ACC112 (cell line): Measurements from ENCODE around the gene IRF1.
"Not testable (repeated sequence)": the region's sequence is repeated elsewhere in the genome, so short reads cannot be mapped to it uniquely, and the experiment has no call there.

ENCODE experiments used
- H2AFZ ChIP-seq: fragments of 200-600 bp; sonication (generic); one replicate; pipeline ENCODE4 v1.6.0; 2017; ENCODE audit warnings: antibody characterized with exemption, low read length; ENCODE audit not compliant: unreplicated experiment
- H3K27ac ChIP-seq: fragments of 200-600 bp; sonication (generic); 2 replicates; pipeline ENCODE4 v1.5.1; 2014; ENCODE audit warnings: low read depth, mild to moderate bottlenecking, antibody characterized with exemption, low read length, moderate library complexity
- H3K27me3 ChIP-seq: fragments of 200-600 bp; sonication (generic); 2 replicates; pipeline ENCODE4 v1.6.1; 2014; ENCODE audit warnings: mild to moderate bottlenecking, antibody characterized with exemption, low read length, moderate library complexity, mixed read lengths; ENCODE audit not compliant: insufficient read depth
- H3K36me3 ChIP-seq: fragments of 200-600 bp; sonication (generic); 2 replicates; pipeline ENCODE4 v1.6.1; 2016; ENCODE audit warnings: mild to moderate bottlenecking, antibody characterized with exemption, low read length, moderate library complexity, mixed read lengths; ENCODE audit not compliant: insufficient read depth
- H3K4me1 ChIP-seq: fragments of 200-600 bp; sonication (generic); one replicate; pipeline ENCODE4 v1.6.1; 2016; ENCODE audit warnings: low read length, mixed read lengths; ENCODE audit not compliant: insufficient read depth, unreplicated experiment, control insufficient read depth
- H3K4me3 ChIP-seq: fragments of 200-600 bp; sonication (generic); 2 replicates; pipeline ENCODE4 v1.5.1; 2014; ENCODE audit warnings: mild to moderate bottlenecking, low read depth, low read length
- H3K79me2 ChIP-seq: fragments of 200-600 bp; sonication (generic); one replicate; pipeline ENCODE4 v1.6.0; 2016; ENCODE audit warnings: low read length; ENCODE audit not compliant: control insufficient read depth, unreplicated experiment, insufficient read depth

IRF1 gene

GRCh38 chr5:132522067-132522466 lies 31.5 kb upstream of the IRF1 start:
- H3K4me3 ChIP-seq, H3K36me3 ChIP-seq, H2AFZ ChIP-seq, H3K79me2 ChIP-seq, H3K4me1 ChIP-seq, H3K27ac ChIP-seq, H3K27me3 ChIP-seq: not testable (repeated sequence)

GRCh38 chr5:132513618-132514336 lies 23.2 kb upstream of the IRF1 start:
- not testable (repeated sequence) for H3K36me3 ChIP-seq, H3K79me2 ChIP-seq, H3K4me1 ChIP-seq, H3K27me3 ChIP-seq, H2AFZ ChIP-seq, H3K27ac ChIP-seq, H3K4me3 ChIP-seq

DNA sequence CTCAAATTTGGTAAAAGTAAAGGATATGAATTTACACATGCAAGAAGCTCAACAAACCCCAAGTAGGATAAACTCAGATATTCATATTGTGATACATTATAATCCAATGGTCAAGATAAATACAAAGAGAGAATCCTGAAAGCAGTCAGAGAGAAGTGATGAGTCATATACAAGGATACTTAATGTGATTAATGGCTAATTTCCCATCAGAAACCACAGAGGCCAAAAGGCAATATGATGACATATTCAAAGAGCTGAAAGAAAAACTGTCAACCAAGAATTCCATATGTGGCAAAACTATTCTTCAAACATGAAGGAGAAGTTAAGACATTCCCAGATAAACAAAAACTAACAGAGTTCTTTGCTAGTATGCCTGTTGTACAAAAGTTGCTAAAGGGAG lies 19.5 kb upstream of the IRF1 start:
- Histone ChIP-seq H3K4me1 (peaks cover 9% of the 10 kb centered on the region), H3K27me3 (no peaks in the 10 kb centered on the region), H3K36me3 (no peaks in the 10 kb centered on the region), H3K27ac (peak overlapping the region; percentile 29), H3K79me2 (no peaks in the 10 kb centered on the region), H3K4me3 (no peak overlapping the region), H2AFZ (no peak overlapping the region)

DNA sequence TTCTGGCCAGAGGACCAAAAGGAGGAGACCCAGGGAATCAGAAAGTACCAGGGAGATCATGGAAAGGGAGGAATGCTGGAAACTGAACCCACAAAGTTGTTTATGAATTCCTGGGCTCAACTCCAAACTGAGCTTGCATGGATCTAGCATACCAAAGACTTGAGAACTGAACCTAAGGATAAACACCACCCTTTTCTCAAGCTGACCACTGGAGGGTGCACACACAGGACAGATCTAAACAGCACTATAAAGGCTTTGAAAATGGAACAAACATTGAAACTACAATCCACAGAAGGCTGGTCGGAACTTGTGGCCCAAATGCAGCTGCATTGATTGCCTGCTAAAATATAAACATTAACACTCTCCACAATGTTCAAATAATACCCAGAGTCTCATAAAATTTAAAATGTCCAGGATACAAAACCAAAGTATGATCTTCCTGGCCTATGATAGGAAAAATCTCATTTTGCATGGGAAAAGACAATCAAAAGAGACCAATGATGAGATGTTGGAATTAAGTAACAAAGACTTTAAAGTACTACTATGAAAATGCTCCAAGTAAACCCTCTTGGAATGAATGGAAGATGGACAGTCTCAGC lies 15.6 kb upstream of the IRF1 start:
- peaks cover 15% of the 10 kb centered on the region for H3K4me1 ChIP-seq
- 0 out of 2 replicates have a peak overlapping the region, but pooled peaks have one; percentile 16 for H3K27ac ChIP-seq
- no peaks in the 10 kb centered on the region for H3K79me2 ChIP-seq
- H3K4me3 ChIP-seq, result no peak overlapping the region
- no peak overlapping the region for H2AFZ ChIP-seq
- H3K36me3 ChIP-seq, result no peaks in the 10 kb centered on the region
- H3K27me3 ChIP-seq, result no peaks in the 10 kb centered on the region

GRCh38 chr5:132505641-132506040 lies 15.1 kb upstream of the IRF1 start:
- Histone ChIP-seq H2AFZ (no peak overlapping the region), H3K79me2 (no peaks in the 10 kb centered on the region), H3K27me3 (no peaks in the 10 kb centered on the region), H3K4me3 (no peak overlapping the region), H3K36me3 (no peaks in the 10 kb centered on the region), H3K27ac (0 out of 2 replicates have a peak overlapping the region, but pooled peaks have one; percentile 16), H3K4me1 (peaks cover 20% of the 10 kb centered on the region)

GRCh38 chr5:132504746-132505145 lies 14.2 kb upstream of the IRF1 start:
- Histone ChIP-seq H3K27ac (no peak overlapping the region), H2AFZ (no peak overlapping the region), H3K4me1 (peaks cover 27% of the 10 kb centered on the region), H3K79me2 (no peaks in the 10 kb centered on the region), H3K4me3 (no peak overlapping the region), H3K27me3 (no peaks in the 10 kb centered on the region), H3K36me3 (no peaks in the 10 kb centered on the region)

DNA sequence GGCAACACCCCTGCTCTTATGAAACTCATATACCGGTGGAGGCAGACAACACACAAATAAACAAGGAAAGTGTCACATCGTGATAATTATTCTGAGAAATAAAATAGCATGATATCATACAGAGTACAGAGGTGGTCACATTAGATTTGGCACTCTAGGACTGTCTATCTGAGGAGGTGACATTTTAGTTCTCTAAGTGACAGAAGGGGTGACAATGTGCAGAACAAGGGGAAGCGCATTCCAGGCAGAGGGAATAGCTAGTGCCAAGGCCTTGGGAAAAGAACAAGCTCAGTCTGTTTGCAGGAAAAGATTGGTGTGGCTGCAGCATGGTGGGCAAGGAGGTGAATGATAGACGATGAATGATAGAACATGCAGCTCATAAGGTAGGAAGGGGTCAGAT lies 12.7 kb upstream of the IRF1 start:
- Histone ChIP-seq H3K4me3 (no peak overlapping the region), H3K36me3 (no peaks in the 10 kb centered on the region), H3K79me2 (no peaks in the 10 kb centered on the region), H3K27ac (no peak overlapping the region), H3K27me3 (no peaks in the 10 kb centered on the region), H3K4me1 (peaks cover 37% of the 10 kb centered on the region), H2AFZ (no peak overlapping the region)

GRCh38 chr5:132501961-132502931 lies 11.7 kb upstream of the IRF1 start:
- Histone ChIP-seq H3K27ac (no peak overlapping the region), H3K79me2 (no peaks in the 10 kb centered on the region), H3K4me1 (peaks cover 46% of the 10 kb centered on the region), H3K27me3 (no peaks in the 10 kb centered on the region), H3K4me3 (no peak overlapping the region), H3K36me3 (no peaks in the 10 kb centered on the region), H2AFZ (no peak overlapping the region)

- no peaks in the 10 kb centered on the region for H3K36me3 ChIP-seq
- H2AFZ ChIP-seq, result no peak overlapping the region
- H3K4me1 ChIP-seq, result peaks cover 48% of the 10 kb centered on the region
- H3K4me3 ChIP-seq, result no peak overlapping the region
- H3K27me3 ChIP-seq, result no peaks in the 10 kb centered on the region
- H3K27ac ChIP-seq, result no peak overlapping the region
- no peaks in the 10 kb centered on the region for H3K79me2 ChIP-seq
These were observed 11.0 kb upstream of the IRF1 start for GRCh38 chr5:132501629-132501956.

DNA sequence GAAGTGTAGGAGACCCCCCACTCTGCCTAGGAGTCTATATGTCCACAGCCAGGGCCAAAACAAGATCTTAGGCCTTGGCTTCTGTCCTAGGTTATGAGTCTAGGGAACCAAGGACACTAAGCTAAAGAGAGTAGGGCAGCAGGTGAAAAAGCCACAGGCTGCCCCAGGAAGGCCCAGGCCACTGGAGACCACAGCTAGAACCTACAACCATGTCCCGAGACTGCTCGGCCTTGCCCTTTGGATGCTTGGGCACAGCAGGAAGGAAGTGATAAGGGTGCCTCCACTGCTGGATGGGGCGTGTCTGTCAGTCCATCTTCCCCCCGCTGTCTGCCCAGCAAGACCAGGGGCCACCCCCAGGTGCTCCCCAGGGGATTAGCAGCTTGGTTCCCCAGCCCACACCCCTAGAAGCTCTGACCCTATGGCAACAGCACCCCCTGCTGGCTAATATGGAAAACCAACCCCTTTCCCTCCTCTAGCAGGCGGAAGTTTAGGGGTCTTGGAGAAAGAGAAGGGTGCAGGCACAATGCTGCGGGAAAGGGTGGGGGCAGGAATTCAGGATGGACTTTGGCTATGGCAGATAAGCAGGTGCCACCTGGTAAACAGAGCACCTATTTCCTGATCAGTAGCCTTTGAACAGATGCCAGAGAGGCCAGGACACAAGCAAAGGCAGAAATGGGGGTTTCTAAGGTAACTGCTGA lies 10.5 kb upstream of the IRF1 start:
- no peak overlapping the region for H3K27ac ChIP-seq
- no peaks in the 10 kb centered on the region for H3K27me3 ChIP-seq
- no peak overlapping the region for H3K4me3 ChIP-seq
- H3K36me3 ChIP-seq, result no peaks in the 10 kb centered on the region
- H3K79me2 ChIP-seq, result no peaks in the 10 kb centered on the region
- H2AFZ ChIP-seq, result no peak overlapping the region
- peaks cover 48% of the 10 kb centered on the region for H3K4me1 ChIP-seq
